Measurements from ENCODE around the gene NRL. TPM values are rescaled to one million over a fixed set of nuclear protein-coding genes. Genes with fewer than 3 reads are reported as not detected.

The NRL gene
- total RNA-seq, 1 donor, result 0.90 TPM

- DNase-seq (ENCODE audit: low read depth), result no peak
- no peak overlapping the region for H3K4me3 ChIP-seq (ENCODE audit: low read depth, low read length)
- TF ChIP-seq, protein P1, sequence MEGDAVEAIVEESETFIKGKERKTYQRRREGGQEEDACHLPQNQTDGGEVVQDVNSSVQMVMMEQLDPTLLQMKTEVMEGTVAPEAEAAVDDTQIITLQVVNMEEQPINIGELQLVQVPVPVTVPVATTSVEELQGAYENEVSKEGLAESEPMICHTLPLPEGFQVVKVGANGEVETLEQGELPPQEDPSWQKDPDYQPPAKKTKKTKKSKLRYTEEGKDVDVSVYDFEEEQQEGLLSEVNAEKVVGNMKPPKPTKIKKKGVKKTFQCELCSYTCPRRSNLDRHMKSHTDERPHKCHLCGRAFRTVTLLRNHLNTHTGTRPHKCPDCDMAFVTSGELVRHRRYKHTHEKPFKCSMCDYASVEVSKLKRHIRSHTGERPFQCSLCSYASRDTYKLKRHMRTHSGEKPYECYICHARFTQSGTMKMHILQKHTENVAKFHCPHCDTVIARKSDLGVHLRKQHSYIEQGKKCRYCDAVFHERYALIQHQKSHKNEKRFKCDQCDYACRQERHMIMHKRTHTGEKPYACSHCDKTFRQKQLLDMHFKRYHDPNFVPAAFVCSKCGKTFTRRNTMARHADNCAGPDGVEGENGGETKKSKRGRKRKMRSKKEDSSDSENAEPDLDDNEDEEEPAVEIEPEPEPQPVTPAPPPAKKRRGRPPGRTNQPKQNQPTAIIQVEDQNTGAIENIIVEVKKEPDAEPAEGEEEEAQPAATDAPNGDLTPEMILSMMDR (IDR thresholded peaks at IDR 0.05; ENCODE audit: insufficient read depth, low read length), result no peak
These were observed 53.5 kb downstream of the NRL start for GRCh38 chr14:24060984-24061913.

DNA sequence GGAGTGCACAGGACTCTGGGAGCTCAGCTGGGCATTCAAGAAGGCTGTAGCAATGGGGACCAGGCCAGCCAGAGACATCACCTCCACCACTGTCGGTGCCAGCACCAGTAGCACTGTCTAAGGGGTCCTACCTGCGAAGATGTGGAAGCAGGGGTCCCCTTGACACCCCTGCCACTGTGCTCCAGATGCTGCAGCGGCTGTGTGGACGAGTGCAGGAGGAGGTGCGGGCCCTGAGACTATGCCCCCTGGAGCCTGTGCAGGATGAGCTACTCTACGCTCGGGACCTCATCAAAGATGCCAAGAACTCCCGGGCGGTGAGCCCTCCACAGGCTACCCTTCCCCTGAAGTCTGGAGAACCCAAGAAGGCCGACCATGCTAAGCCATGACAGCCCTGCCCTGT, 54.3 kb downstream of the NRL start:
- TF ChIP-seq, protein P1 (IDR thresholded peaks at IDR 0.05; ENCODE audit: insufficient read depth, low read length), result no peak
- no peak for DNase-seq (ENCODE audit: low read depth)

DNA sequence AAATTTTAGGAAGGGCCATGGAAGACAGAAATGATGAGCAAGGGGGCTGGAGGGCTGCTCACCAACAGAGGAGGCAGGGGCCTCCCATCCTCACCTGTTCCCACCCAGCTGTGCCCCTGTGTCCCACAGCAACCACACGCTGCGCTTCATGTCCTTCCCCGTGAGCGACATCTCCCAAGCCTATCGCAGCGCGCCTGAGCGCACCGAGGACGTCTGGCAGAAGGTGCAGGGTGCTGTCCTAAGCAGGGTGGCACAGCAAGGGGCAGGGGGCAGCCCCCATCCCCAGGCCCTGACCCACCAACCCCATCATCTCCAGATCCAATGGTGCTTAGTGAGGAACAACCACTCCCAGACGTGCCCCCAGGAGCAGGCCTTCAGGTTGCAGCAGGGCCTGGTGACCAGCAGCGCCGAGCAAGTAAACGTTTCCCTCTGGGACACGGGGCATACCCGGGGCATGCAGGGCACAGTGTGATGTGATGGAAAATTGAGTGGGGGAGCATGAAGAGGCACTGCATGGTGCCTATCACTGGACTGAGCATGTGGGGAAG, 54.8 kb downstream of the NRL start:
- no peak for DNase-seq (ENCODE audit: low read depth)
- TF ChIP-seq, protein P1 (IDR thresholded peaks at IDR 0.05; ENCODE audit: insufficient read depth, low read length), result no peak
- H3K4me3 ChIP-seq (ENCODE audit: low read depth, low read length), result no peak overlapping the region

More for the DNA sequence above, 54.3 kb downstream of the NRL start:
- no peak overlapping the region for H3K4me3 ChIP-seq (ENCODE audit: low read depth, low read length)

DNA sequence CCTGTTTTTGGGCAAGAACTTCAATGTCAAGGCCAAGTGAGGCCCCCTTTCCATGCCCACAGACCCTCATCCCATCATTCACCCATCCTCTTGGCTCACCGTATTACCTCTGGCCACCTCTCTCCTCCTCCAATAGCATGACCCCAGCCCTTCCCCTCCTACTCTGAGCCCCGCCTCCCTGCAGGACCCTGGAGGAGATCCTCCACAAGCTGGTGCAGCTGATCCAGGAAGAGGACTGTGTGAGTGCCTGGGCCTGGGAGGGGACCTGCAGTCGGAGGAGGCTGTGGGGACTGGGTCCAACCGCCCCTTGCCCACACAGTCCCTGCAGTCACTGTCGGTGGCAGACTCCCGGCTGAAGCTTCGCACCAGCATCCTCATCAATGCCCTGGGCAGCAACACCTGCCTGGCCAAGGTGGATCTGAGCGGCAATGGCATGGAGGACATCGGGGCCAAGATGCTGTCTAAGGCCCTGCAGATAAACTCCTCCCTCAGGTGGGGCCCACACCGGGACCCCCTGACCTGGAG, 55.7 kb downstream of the NRL start:
- H3K4me3 ChIP-seq (ENCODE audit: low read depth, low read length), result no peak overlapping the region
- TF ChIP-seq, protein P1 (IDR thresholded peaks at IDR 0.05; ENCODE audit: insufficient read depth, low read length), result no peak
- DNase-seq (ENCODE audit: low read depth), result no peak

GRCh38 chr14:24058260-24058950, 56.3 kb downstream of the NRL start:
- H3K4me3 ChIP-seq (ENCODE audit: low read depth, low read length), result no peak overlapping the region
- TF ChIP-seq, protein P1 (IDR thresholded peaks at IDR 0.05; ENCODE audit: insufficient read depth, low read length), result peak; percentile 92

GRCh38 chr14:24057867-24058259, 56.9 kb downstream of the NRL start:
- DNase-seq (ENCODE audit: low read depth), result no peak
- TF ChIP-seq, protein P1 (IDR thresholded peaks at IDR 0.05; ENCODE audit: insufficient read depth, low read length), result no peak
- no peak overlapping the region for H3K4me3 ChIP-seq (ENCODE audit: low read depth, low read length)

More at GRCh38 chr14:24058260-24058950, 56.3 kb downstream of the NRL start:
- peak; percentile 86 for DNase-seq (ENCODE audit: low read depth)
